G401.6 (cell line): ENCODE data around the gene GARIN5B.

Source experiments
- FAIRE-seq: peaks from 2 replicates; lab custom pipeline; 2012; peaks lifted over from hg19 to GRCh38; lab: Jason Lieb, UNC

The GARIN5B gene

GRCh38 chr19:55370305-55370988, 7.4 kb upstream of the GARIN5B start, which contains the start of gene IL11:
TSS of gene IL11 (minus strand) at chr19:55370463. CDS start at chr19:55370310, 153 bp downstream.
- no peak for FAIRE-seq

DNA sequence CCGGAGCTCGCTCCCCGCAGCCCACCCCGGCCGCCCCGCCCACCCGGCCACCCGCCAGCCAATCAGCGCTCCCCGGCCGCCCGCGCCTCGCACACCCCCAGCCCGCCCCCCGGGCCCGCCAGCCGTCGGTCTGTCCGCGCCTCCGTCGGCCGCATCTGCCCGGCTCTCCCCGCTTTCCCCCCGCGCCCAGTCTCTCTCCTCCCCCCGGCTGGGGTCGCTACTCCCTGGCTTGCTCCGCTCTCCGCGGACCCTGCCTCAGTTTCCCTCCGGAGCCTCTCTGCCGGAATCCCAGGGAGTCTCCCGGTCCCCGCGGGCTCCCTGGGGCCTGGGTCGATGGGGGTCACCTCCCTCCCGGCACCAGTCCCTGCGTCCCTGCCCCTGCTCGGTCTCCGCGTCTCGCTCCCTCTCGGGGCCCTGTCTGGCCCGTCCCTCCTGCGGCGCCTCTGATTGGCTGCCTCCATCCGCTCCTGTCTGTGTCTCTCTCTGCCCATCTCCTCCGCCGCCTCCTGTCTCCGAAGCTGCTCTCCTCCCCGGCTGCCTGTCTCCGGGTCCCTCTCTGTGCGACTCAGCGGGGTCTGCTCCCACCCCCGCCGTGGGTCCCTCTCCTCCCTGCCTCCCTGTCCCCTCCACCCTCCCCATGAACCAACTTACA, 6.7 kb upstream of the GARIN5B start:
- no peak for FAIRE-seq

DNA sequence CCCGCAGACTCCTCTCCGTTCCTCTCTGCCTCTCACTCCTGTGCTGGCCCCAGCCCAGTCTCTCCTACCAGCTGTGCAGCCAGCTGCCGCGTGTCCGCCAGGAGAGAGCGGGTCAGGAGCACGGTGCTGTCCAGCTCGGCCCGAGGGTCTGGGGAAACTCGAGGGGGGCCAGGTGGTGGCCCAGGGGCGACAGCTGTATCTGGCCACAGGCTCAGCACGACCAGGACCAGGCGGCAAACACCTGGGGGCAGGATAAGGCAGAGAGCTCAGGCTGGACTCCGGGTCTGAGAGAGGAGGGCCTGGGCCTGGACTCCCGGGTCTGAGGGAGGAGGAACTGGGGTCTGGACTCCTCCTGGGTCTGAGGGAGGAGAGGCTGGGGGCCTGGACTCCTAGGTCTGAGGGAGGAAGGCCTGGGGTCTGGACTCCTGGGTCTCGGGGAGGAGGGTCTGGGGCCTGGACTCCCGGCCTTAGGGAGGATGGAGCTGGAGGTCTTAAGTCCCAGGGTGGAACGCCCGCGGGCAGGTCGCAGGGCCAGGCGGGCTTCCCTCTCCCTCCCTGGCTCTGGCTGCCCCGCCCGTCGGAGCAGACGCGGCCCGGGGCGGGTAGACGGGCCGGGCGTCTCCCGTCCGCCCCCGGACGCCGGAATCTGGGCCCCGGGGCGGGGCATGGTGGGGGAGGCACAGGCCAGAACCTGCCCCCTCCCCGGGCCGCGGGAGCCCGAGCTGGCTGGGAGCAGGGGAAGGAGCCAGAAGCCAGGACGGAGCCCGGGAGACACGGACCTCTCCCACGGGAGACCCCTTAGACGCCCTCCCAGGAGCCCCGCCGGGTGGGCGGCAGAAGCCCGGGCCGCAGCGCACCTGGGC, 5.9 kb upstream of the GARIN5B start:
- no peak for FAIRE-seq

GRCh38 chr19:55368106-55368505, 5.0 kb upstream of the GARIN5B start:
- FAIRE-seq, result no peak

DNA sequence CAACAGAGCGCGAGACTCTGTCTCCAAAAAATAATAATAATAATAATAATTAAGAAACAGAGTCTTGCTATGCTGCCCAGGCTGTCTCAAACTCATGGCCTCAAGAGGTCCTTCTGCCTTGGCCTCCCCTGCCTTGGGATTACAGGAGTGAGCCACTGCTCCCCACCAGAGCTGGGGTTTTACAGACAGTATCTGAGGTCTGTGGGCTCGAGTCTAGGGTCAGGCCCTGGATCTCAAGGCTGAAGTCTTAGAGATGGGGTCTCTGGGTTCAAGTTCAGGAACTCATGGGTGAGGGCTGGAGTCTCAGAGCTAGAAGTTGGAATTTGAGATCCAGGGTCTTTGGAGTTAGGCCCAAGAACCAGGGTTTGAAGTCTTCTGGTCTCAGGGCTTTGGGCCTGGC, 3.7 kb upstream of the GARIN5B start:
- FAIRE-seq, result no peak

GRCh38 chr19:55365964-55366363, 2.9 kb upstream of the GARIN5B start:
- FAIRE-seq, result no peak

DNA sequence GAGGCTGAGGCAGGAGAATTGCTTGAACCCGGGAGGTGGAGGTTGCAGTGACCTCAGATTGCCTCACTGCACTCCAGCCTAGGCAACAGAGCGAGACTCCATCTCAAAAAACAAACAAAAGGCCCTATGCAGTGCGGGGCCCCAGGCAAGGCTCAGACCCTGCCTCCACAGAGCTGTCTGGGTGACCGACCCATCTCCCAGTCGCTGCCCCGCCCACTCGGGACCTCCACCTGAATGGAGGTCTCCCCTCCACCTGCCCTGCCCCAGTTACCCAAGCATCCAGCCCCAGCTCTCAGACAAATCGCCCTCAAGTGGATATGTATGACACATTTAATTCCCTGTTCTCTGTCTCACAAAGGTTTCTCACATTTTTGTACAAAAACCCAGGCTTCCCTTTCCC, 2.2 kb upstream of the GARIN5B start:
- FAIRE-seq, result no peak

GRCh38 chr19:55362174-55362989, 678 bp downstream of the GARIN5B start:
- FAIRE-seq, result no peak

DNA sequence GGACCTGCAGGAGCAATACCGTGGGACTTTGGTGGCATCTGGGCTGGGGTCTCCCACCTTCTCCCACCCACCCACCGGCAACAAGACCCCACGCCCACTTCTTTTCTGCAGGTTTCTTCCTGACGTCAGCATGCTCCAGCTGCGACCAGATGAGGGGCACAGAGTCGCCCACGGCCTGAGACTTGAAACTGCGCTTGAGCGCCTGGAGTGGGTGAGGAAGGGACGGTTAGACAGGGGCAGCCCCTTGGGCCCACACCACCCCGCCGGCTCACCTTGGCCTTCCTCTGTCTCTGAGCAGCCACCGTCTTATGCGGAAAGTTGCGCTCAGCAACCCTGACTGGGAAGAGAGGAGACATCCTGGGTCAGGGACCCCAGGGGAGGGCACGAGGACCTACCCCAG, 2.2 kb downstream of the GARIN5B start:
- FAIRE-seq, result no peak

GRCh38 chr19:55358943-55359908, 3.8 kb downstream of the GARIN5B start:
- no peak for FAIRE-seq

DNA sequence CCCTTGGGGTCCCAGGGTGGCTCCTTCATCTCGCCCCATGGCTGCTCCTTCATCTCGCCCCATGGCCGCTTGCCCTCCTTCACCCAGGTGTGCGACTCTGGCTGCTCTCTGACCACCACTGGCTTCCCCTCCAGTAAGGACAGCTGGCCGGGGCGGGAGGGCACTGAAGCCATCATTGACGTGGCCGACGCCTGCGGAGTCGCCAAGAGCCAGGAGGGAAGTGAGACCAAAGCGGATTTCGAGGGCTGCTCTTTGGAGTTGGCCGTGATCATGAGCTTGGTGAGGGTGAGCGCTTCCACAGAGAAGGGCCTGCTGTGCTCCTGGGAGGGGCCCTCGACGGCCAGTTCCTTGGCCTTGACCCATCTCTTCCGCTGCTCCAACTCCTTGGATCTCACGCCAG, 4.6 kb downstream of the GARIN5B start:
- FAIRE-seq, result no peak

DNA sequence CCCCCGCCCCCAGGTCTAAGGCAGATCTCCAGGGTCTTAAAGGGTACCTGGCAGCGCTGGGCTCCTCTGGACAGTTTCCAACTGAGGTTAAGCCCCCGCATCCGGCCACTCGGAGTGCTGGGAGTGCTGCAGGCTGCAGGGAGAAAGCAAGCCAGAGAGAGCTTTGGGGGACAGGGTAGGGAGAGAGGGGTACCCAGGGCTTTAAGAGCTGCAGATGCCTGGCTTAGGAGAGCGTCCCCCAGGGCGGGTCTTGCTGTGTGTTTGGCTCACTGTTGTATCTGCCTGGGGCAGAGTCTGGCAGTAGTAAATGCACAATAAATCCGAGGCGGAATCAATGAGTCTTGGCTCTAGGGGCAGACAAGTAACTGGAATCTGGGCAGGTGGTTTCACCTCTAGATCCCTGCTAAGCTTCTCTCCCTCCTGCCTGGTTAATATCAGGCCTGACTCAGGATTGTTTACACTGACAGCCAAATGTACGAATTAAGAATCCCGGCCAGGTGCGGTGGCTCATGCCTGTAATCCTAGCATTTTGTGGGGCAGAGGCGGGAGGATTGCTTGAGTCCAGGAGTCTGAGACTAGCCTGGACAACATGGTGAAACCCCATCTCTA, 7.7 kb downstream of the GARIN5B start:
- peak; percentile 41 for FAIRE-seq

- no peak for FAIRE-seq
Observed at GRCh38 chr19:55354698-55355212, 8.3 kb downstream of the GARIN5B start, which contains the start of gene COX6B2. TSS of gene COX6B2 (minus strand) at chr19:55354719. CDS start at chr19:55354521, 198 bp downstream.

DNA sequence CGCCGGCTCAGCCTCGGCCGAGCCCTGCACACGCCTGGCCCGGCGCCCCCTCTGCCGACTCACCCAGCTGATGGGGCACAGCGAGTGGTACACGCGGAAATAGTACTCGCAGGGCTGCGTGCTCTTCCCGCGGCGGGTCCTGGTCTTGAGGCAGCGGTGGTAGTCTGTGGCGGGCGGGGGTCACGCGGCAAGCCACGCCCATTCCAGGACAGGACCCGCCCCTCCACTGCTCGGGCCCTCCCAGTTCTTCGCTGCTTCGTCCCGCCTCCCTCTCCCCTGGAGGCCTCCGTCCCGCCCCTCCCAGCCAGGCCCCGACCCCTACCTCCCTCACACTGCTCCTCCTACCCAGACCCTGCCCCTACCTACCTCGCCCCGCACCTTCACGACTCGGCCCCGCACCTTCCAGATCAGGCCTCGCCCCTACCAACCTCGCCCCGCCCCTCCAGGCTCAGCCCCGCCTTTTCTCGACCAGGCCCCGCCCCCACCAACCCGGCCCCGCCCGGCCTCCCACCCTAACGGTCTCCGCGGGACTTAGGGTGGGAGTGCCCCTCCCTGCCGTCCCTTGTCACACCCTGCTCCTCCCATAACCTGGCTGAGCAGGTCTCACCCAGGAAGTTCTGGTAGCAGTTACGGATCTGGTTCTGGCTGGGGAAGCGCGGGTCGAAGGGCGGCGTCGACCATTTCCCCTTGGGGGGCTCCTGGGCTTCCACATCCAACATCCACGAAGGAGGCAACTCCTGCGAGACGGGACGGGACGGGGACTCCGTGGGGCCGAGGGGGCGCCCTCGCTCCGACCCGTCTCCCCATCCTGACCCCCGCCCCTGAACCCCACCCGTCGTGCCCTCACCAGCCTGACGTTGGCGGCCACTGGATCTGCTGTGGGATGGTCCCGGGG, 9.0 kb downstream of the GARIN5B start:
- FAIRE-seq, result peak; percentile 52

DNA sequence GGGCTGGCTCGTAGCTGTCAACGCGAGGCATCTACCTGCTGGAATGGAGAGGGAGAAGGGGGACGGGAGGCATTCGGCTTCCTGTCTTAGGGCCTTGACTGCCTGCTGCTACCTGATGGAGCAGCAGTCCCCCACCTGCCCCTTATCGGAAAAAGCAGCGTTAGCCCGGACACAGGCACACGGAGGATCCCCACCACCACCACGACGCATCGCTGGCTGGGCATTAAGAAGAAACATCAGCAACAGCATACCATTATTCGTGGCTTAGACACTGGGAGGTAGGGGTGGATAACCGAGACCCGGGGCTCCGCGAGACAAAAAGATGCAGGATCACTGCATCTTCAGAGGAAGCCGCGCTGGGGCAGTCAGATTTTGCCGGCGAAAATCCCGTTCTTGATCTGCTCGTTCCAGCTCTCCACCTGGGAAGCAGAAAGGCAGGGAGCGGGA, 9.7 kb downstream of the GARIN5B start:
- no peak for FAIRE-seq

DNA sequence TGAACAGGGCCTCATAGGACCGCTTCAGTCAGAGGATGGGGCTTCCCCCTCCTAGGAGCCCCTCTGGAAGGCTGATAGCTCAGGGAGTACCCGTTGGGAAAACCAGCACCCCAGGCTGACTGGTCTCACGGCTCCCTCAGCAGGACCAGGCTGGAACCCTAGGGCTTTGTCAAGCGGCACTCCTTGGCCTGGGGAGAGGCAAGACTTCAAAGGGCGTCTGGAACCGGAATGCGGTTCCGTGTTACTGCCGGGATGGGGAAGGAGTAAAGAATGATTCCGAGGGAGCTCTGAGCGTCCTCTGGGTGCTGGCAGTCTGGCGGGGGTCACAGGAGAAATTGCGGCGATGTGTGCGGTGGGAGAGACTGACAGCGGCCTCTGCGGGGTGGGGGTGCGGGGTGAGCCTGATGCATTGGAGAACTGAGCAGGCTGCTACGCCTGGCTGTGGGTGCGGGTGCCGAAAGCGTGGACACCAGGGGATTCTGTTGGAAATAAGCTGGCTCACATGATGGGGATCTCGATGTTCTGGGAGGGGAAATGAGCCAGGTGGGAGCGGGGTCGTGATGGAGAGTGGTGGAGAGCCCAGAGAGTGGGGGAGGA, 10.4 kb downstream of the GARIN5B start:
- no peak for FAIRE-seq

DNA sequence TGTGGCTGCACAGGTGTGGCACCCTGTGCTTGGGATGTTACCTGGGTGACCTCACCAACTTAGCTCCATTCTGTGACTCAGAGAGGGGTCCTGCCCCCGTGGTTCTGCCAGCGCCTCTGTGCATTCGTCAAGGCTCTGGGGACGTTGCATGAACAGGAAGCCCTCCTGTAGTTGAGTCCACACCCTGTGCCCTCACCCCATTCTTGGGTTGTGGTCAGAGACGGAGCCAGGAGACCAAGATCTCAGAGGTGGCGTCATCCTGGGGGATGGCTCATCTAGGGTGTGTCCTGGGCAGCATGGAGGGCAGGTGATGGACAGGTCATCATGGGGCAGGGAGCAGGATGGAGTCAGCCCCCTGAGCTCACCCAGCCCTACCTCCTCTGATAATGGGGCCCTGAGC, 11.0 kb downstream of the GARIN5B start:
- no peak for FAIRE-seq

GRCh38 chr19:55350620-55351315, 12.3 kb downstream of the GARIN5B start:
- no peak for FAIRE-seq
